B cell (primary cell): ENCODE measurements around the gene CD28. TPM values are rescaled to one million over a fixed set of nuclear protein-coding genes. Genes with fewer than 3 reads are reported as not detected.

Experiments
- ATAC-seq: fragments of 200-7000 bp; cut with Tn5 transposase; one replicate; pipeline ENCODE4 v1.10.0; 2021; ENCODE audit warnings: low read depth, mild to moderate bottlenecking, moderate number of reproducible peaks, moderate library complexity
- CTCF ChIA-PET: fragments of 350-600 bp; sonication (Branson Sonifier 250); formaldehyde crosslinking; loops from one replicate; lab custom pipeline; 2021; ENCODE audit warnings: antibody characterized with exemption, inconsistent platforms; lab: Charles Lee
- POLR2A ChIA-PET: fragments of 350-600 bp; sonication (Branson Sonifier 250); formaldehyde crosslinking; loops from one replicate; lab custom pipeline; 2021; ENCODE audit warnings: antibody characterized with exemption; lab: Charles Lee
- DNase-seq: peaks from one replicate; pipeline ENCODE4 v3.0.0; 2013
- H2AFZ ChIP-seq: 2 replicates; pipeline ENCODE4 v1.6.1; 2012; ENCODE audit warnings: mild to moderate bottlenecking, low read depth, low read length; ENCODE audit not compliant: insufficient read depth, poor library complexity, severe bottlenecking
- H3K27ac ChIP-seq, 2 donors: 1 replicate in 1 of 2; 2 replicates in 1 of 2; pipeline ENCODE4 v1.5.1; 2012 to 2013; ENCODE audit warnings: low read length in 2 of 2, mild to moderate bottlenecking in 2 of 2, moderate library complexity in 1 of 2
- H3K27me3 ChIP-seq, 4 experiments: fragments of 200-600 bp in 1 of 4; sonication (generic) in 1 of 4; replicated peaks in 1 of 4; 1 replicate in 2 of 4; 2 replicates in 2 of 4; pipeline versions ENCODE4 v1.6.1 to v1.7.0; 2013 to 2016; ENCODE audit warnings: low read length in 3 of 4, mild to moderate bottlenecking in 2 of 4, mixed read lengths in 1 of 4, moderate library complexity in 1 of 4; ENCODE audit not compliant: insufficient read depth in 4 of 4, control insufficient read depth in 3 of 4; ENCODE audit errors: control extremely low read depth in 1 of 4
- H3K36me3 ChIP-seq, 2 experiments: replicated peaks in 1 of 2; 1 replicate in 1 of 2; 2 replicates in 1 of 2; pipeline versions ENCODE4 v1.6.1 to v1.7.1; 2013; ENCODE audit warnings: low read length in 1 of 2; ENCODE audit not compliant: insufficient read depth in 2 of 2, control insufficient read depth in 1 of 2; ENCODE audit errors: control extremely low read depth in 1 of 2, extremely low read depth in 1 of 2
- H3K4me1 ChIP-seq, 2 donors: fragments of 200-600 bp in 1 of 2; sonication (generic) in 1 of 2; 1 replicate in 1 of 2; 2 replicates in 1 of 2; pipeline versions ENCODE4 v1.5.1 to v1.6.1; 2013 to 2017; ENCODE audit warnings: low read length in 2 of 2; ENCODE audit not compliant: control insufficient read depth in 2 of 2, insufficient read depth in 2 of 2
- H3K4me2 ChIP-seq: replicated peaks from 2 replicates; pipeline ENCODE3; 2012; ENCODE audit warnings: mild to moderate bottlenecking, low read depth, low read length; ENCODE audit not compliant: poor library complexity, severe bottlenecking
- H3K4me3 ChIP-seq, 5 experiments: fragments of 200-600 bp in 1 of 5; sonication (generic) in 1 of 5; 1 replicate in 3 of 5; 2 replicates in 2 of 5; pipeline versions ENCODE4 v1.5.1 to v1.7.0; 2011 to 2016; ENCODE audit warnings: low read length in 4 of 5, mild to moderate bottlenecking in 4 of 5, low read depth in 2 of 5, control low read depth in 1 of 5, moderate library complexity in 1 of 5; ENCODE audit not compliant: insufficient read depth in 1 of 5; ENCODE audit errors: control extremely low read depth in 1 of 5, extremely low read depth in 1 of 5
- H3K79me2 ChIP-seq: fragments of 200-600 bp; sonication (generic); one replicate; pipeline ENCODE4 v1.6.0; 2016; ENCODE audit warnings: low read length; ENCODE audit not compliant: control insufficient read depth, insufficient read depth
- H3K9ac ChIP-seq: fragments of 200-600 bp; sonication (generic); 2 replicates; pipeline ENCODE4 v1.6.1; 2017; ENCODE audit warnings: mild to moderate bottlenecking, low read length, moderate library complexity
- H3K9me3 ChIP-seq, 3 donors: one replicate each; pipeline versions ENCODE4 v1.6.1 to v1.7.1; 2013; ENCODE audit warnings: low read length in 2 of 3; ENCODE audit not compliant: control insufficient read depth in 2 of 3, insufficient read depth in 1 of 3; ENCODE audit errors: control extremely low read depth in 1 of 3
- H4K20me1 ChIP-seq: 2 replicates; pipeline ENCODE4 v1.6.0; 2012; ENCODE audit warnings: mild to moderate bottlenecking, low read length; ENCODE audit not compliant: insufficient read depth, control insufficient read depth, poor library complexity, severe bottlenecking
- H3K27ac Mint-ChIP-seq: one replicate; pipeline ENCODE4 v1.8.0; 2021; ENCODE audit warnings: mixed read lengths
- H3K27me3 Mint-ChIP-seq: one replicate; pipeline ENCODE4 v1.8.0; 2021; ENCODE audit warnings: mixed read lengths
- H3K4me1 Mint-ChIP-seq: one replicate; pipeline ENCODE4 v1.8.0; 2021; ENCODE audit warnings: mixed read lengths
- H3K4me3 Mint-ChIP-seq: one replicate; pipeline ENCODE4 v1.8.0; 2021; ENCODE audit warnings: mixed read lengths
- H3K9me3 Mint-ChIP-seq: one replicate; pipeline ENCODE4 v1.8.0; 2022; ENCODE audit warnings: mixed read lengths; ENCODE audit not compliant: insufficient read depth
- EZH2 ChIP-seq: IDR thresholded peaks from 2 replicates; pipeline ENCODE4 v1.6.1; 2012; ENCODE audit warnings: borderline replicate concordance, low read depth, mild to moderate bottlenecking, moderate library complexity, low read length; ENCODE audit not compliant: insufficient read depth, poor library complexity, severe bottlenecking
- WGBS: methylation state at CpG from one replicate; pipeline ENCODE4 v1.1.5; 2013; ENCODE audit warnings: missing lambda C conversion rate; ENCODE audit not compliant: insufficient coverage; 5-methylcytosine and 5-hydroxymethylcytosine counted together
- intact Hi-C: fragments of 100-400 bp; cut with micrococcal nuclease; formaldehyde crosslinking; loops from one replicate; pipeline ENCODE4 v1.10.0; 2022
- polyA plus RNA-seq: library from polyadenylated mRNA; depleted of rRNA; stranded (reverse); fragments of >200 nt; gene quantifications from 2 replicates; pipeline ENCODE4 v1.2.3, GENCODE V29; 2012
- total RNA-seq, 2 donors: library from RNA; stranded (reverse); fragments of 120-200 nt in 1 of 2; gene quantifications; 1 replicate in 1 of 2; 2 replicates in 1 of 2; pipeline versions ENCODE4 v1.2.3 to v1.2.4, GENCODE V29; 2013 to 2022
- TF ChIP-seq, protein P1 (sequence below): fragments of 200-600 bp; IDR thresholded peaks from one replicate; pipeline ENCODE4 v1.8.0; 2022; ENCODE audit warnings: antibody characterized with exemption, mild to moderate bottlenecking

The CD28 gene
- total and polyA plus RNA-seq, 2 donors (not counting 1 experiment from before 2014, with no cell fraction given): 0.18 to 0.37 TPM

GRCh38 chr2:203730076-203730729 lies 23.8 kb downstream of the CD28 start:
- TF ChIP-seq, protein P1, sequence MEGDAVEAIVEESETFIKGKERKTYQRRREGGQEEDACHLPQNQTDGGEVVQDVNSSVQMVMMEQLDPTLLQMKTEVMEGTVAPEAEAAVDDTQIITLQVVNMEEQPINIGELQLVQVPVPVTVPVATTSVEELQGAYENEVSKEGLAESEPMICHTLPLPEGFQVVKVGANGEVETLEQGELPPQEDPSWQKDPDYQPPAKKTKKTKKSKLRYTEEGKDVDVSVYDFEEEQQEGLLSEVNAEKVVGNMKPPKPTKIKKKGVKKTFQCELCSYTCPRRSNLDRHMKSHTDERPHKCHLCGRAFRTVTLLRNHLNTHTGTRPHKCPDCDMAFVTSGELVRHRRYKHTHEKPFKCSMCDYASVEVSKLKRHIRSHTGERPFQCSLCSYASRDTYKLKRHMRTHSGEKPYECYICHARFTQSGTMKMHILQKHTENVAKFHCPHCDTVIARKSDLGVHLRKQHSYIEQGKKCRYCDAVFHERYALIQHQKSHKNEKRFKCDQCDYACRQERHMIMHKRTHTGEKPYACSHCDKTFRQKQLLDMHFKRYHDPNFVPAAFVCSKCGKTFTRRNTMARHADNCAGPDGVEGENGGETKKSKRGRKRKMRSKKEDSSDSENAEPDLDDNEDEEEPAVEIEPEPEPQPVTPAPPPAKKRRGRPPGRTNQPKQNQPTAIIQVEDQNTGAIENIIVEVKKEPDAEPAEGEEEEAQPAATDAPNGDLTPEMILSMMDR: no peak
- TF ChIP-seq EZH2: no peak
- Histone ChIP-seq H3K9ac (no peak overlapping the region), H3K4me1 (no peaks in the 10 kb centered on the region), H3K36me3 (no peaks in the 10 kb centered on the region), H3K79me2 (no peaks in the 10 kb centered on the region), H4K20me1 (no peaks in the 10 kb centered on the region), H3K4me2 (no peak overlapping the region), H2AFZ (no peak overlapping the region), H3K27ac (no peak overlapping the region), H3K9me3 (peaks cover 0 to 3% (median 0%) of the 10 kb centered on the region in 3 donors), H3K4me3 (no peak overlapping the region), H3K27me3 (peaks cover 0 to 4% (median 1%) of the 10 kb centered on the region in 4 experiments)
- no peak for ATAC-seq
- H3K4me1 Mint-ChIP-seq: no peaks in the 10 kb centered on the region
- no peak overlapping the region for H3K27ac Mint-ChIP-seq
- DNase-seq: no peak
- H3K9me3 Mint-ChIP-seq: no peaks in the 10 kb centered on the region
- no CpG with 5 or more reads among the region's 4 CpGs for WGBS
- ChIA-PET CTCF (no interaction called here), POLR2A (no interaction called here)
- peaks cover 43% of the 10 kb centered on the region for H3K27me3 Mint-ChIP-seq
- intact Hi-C loops: no loop called here
- H3K4me3 Mint-ChIP-seq: no peak overlapping the region

- Histone ChIP-seq H3K4me1 (no peaks in the 10 kb centered on the region), H3K4me2 (no peak overlapping the region), H3K79me2 (no peaks in the 10 kb centered on the region), H3K27me3 (peaks cover 0 to 4% (median 1%) of the 10 kb centered on the region in 4 experiments), H3K27ac (no peak overlapping the region), H4K20me1 (no peaks in the 10 kb centered on the region), H2AFZ (no peak overlapping the region), H3K9ac (no peak overlapping the region), H3K9me3 (peaks cover 0 to 3% (median 0%) of the 10 kb centered on the region in 3 donors), H3K4me3 (no peak overlapping the region), H3K36me3 (no peaks in the 10 kb centered on the region)
- TF ChIP-seq EZH2: no peak
- TF ChIP-seq, protein P1: no peak
- no CpG with 5 or more reads among the region's 2 CpGs for WGBS
- H3K4me1 Mint-ChIP-seq: no peaks in the 10 kb centered on the region
- H3K27ac Mint-ChIP-seq: no peak overlapping the region
- intact Hi-C loops: no loop called here
- DNase-seq (no peak), ATAC-seq (no peak)
- CTCF ChIA-PET: no interaction called here
- no peak overlapping the region for H3K4me3 Mint-ChIP-seq
- no peaks in the 10 kb centered on the region for H3K9me3 Mint-ChIP-seq
- POLR2A ChIA-PET: no interaction called here
- H3K27me3 Mint-ChIP-seq: peaks cover 41% of the 10 kb centered on the region
Measured at GRCh38 chr2:203730883-203731282, 24.4 kb downstream of the CD28 start.
